Neutrophil (primary cell): ENCODE data around the gene RPSA.
A peak's percentile ranks its signal among the peaks of the same experiment; 100 is the strongest.

Experiments used
- H3K27ac ChIP-seq: fragments of 200-600 bp; sonication (generic); 2 replicates; pipeline ENCODE4 v1.5.1; 2016; ENCODE audit warnings: mild to moderate bottlenecking, moderate library complexity
- H3K27me3 ChIP-seq: fragments of 200-600 bp; sonication (generic); 2 replicates; pipeline ENCODE4 v1.6.0; 2016; ENCODE audit warnings: mild to moderate bottlenecking
- H3K36me3 ChIP-seq: fragments of 200-600 bp; sonication (generic); 2 replicates; pipeline ENCODE4 v1.5.1; 2017
- H3K4me1 ChIP-seq, 2 experiments: fragments of 200-600 bp in 1 of 2; sonication (generic) in 1 of 2; 1 replicate in 1 of 2; 2 replicates in 1 of 2; pipeline versions ENCODE4 v1.5.1 to v1.6.1; 2013 to 2016; ENCODE audit warnings: low read depth in 1 of 2, low read length in 1 of 2, mild to moderate bottlenecking in 1 of 2, moderate library complexity in 1 of 2; ENCODE audit not compliant: control insufficient read depth in 1 of 2, insufficient read depth in 1 of 2
- H3K4me3 ChIP-seq, 2 experiments: fragments of 200-600 bp in 1 of 2; sonication (generic) in 1 of 2; 1 replicate in 1 of 2; 2 replicates in 1 of 2; pipeline ENCODE4 v1.5.1; 2013 to 2016; ENCODE audit warnings: low read depth in 1 of 2, low read length in 1 of 2, mild to moderate bottlenecking in 1 of 2, moderate library complexity in 1 of 2
- H3K9me3 ChIP-seq: fragments of 200-600 bp; sonication (generic); 2 replicates; pipeline ENCODE4 v1.5.1; 2016
- CTCF ChIP-seq: fragments of 200-600 bp; sonication (generic); IDR thresholded peaks from 2 replicates; pipeline ENCODE4 v1.5.1; 2016; ENCODE audit warnings: antibody characterized with exemption

Gene RPSA

GRCh38 chr3:39381432-39381831 lies 25.1 kb upstream of the RPSA start:
- Histone ChIP-seq H3K27me3 (no peaks in the 10 kb centered on the region), H3K4me1 (peaks cover 11 to 15% of the 10 kb centered on the region in 2 experiments), H3K27ac (no peak overlapping the region), H3K9me3 (no peaks in the 10 kb centered on the region), H3K4me3 (no peak overlapping the region), H3K36me3 (no peaks in the 10 kb centered on the region)
- no peak for TF ChIP-seq CTCF

GRCh38 chr3:39383045-39383880 lies 23.3 kb upstream of the RPSA start, which contains the start of gene SLC25A38:
Gene SLC25A38, plus strand, starts transcription at chr3:39383370. Its CDS starts 355 bp downstream, at chr3:39383725.
- Histone ChIP-seq H3K9me3 (no peaks in the 10 kb centered on the region), H3K4me3 (peak within 1 kb of the TSS; percentile 65 to 74), H3K36me3 (no peaks in the 10 kb centered on the region), H3K27ac (peak within 1 kb of the TSS; percentile 70), H3K27me3 (no peaks in the 10 kb centered on the region), H3K4me1 (peaks cover 11 to 15% of the 10 kb centered on the region in 2 experiments)
- no peak for TF ChIP-seq CTCF

GRCh38 chr3:39383881-39384664 lies 22.4 kb upstream of the RPSA start:
- Histone ChIP-seq H3K27me3 (no peaks in the 10 kb centered on the region), H3K27ac (peak overlapping the region; percentile 70), H3K9me3 (no peaks in the 10 kb centered on the region), H3K4me1 (peaks cover 11 to 15% of the 10 kb centered on the region in 2 experiments), H3K4me3 (peak overlapping the region; percentile 65 to 74), H3K36me3 (no peaks in the 10 kb centered on the region)
- TF ChIP-seq CTCF: peak; percentile 55

- Histone ChIP-seq H3K36me3 (no peaks in the 10 kb centered on the region), H3K4me3 (peak overlapping the region; percentile 65 to 74), H3K9me3 (no peaks in the 10 kb centered on the region), H3K27ac (no peak overlapping the region), H3K27me3 (no peaks in the 10 kb centered on the region), H3K4me1 (peaks cover 11 to 15% of the 10 kb centered on the region in 2 experiments)
- TF ChIP-seq CTCF: no peak
These were observed 21.9 kb upstream of the RPSA start for GRCh38 chr3:39384665-39385000.

- no peak overlapping the region for H3K4me3 ChIP-seq
- H3K27ac ChIP-seq: no peak overlapping the region
- peaks cover 11 to 15% of the 10 kb centered on the region in 2 experiments for H3K4me1 ChIP-seq
These were observed 20.9 kb upstream of the RPSA start for GRCh38 chr3:39385456-39386090.

More at GRCh38 chr3:39385456-39386090, 20.9 kb upstream of the RPSA start:
- H3K27me3 ChIP-seq: no peaks in the 10 kb centered on the region
- no peaks in the 10 kb centered on the region for H3K9me3 ChIP-seq
- TF ChIP-seq CTCF: no peak
- no peaks in the 10 kb centered on the region for H3K36me3 ChIP-seq
